Left kidney (tissue), 2 donors: ENCODE results near the gene PTCH1. TPM values are rescaled to one million over a fixed set of nuclear protein-coding genes. Genes with fewer than 3 reads are reported as not detected.

Experiments used
- DNase-seq: peaks from one replicate; pipeline ENCODE4 v3.0.0-alpha.2; 2013
- polyA plus RNA-seq: library from polyadenylated mRNA; unstranded; fragments of 120-200 nt; gene quantifications from one replicate; pipeline ENCODE4 v1.2.1, GENCODE V29; 2013; ENCODE audit not compliant: insufficient read length

The PTCH1 gene
- polyA plus RNA-seq, 1 donor = 33.8 TPM

DNA sequence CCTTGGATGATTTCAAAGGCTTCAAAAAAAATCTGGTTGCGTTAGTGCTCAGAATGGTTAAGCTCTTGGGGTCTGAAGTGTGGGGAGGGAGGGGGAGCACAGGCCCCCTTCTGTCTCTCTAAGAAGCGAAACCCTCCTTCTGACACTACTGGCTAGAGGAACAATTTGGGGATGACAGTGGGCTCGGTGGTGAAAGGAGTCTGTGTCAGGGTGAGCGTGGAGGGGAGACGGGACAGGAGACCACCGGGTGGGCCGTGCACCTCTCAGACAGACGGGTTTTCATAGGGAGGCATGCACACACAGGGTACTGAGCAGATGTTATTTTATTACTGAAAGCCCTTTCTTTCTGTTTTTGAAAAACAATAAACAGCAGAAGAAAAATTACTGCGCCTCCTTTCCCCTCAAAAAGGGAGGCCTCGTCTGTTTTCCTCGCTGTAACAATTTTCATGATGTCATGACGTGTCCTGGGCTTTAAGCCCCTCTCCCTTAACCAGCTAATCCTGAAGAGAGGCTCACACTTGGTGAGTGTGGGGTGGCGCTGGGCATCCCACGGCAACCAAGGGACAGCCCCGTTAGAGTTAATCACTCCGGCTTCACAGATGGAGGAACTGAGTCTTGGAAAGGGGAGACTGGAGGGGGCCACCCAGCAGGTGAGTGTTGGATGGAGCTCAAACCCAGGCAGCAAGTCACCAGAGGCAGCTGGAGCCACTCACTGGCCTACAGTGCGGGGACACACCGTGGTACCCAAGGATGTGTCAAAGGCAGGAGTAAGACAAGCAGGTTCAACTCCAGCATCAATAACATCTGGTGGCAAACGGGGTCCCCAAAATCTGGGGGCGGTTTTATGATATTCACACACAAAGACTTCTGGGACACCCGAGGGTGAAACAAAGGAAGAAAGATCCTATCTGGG, 53.4 kb downstream of the PTCH1 start:
- no peak for DNase-seq

GRCh38 chr9:95462249-95463147, 54.3 kb downstream of the PTCH1 start:
- DNase-seq = peak; percentile 79

DNA sequence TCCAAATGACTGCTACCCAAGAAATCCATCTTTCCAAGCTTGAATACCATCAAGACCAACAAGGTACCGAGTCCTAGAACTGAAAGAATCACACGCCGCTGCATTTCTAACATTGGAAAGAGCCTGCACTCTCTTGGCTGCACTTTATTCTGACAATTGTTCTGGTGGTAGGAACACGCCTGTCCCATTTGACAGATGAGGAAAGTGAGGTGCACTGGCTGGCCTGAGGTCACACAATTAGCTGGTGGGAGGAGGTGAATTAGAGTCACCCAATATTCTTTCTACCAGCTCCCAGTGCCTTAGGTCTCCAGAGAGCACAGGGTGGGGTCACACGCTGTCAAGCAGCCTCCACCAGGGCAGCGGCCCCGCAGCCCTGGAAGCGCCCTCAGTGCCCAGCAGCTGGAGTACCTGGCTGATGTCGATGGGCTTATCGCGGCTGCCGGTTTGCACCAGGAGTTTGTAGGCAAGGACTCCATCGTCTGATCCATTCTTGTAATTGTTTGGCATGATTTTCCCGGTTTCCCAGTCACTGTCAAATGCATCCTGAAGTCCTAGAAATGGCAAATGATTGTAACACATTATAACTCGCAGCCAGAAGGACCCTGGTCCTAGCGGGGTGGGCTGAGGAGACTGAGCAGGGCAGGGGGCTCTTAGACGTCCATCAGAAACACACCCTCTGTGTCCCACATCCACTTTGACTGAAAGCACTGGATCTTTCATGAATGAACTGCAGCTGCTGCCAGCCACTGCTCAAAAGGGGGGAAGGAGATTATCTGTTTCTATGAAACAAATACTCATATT, 55.1 kb downstream of the PTCH1 start:
- DNase-seq = no peak

GRCh38 chr9:95460518-95461164, 56.1 kb downstream of the PTCH1 start:
- no peak for DNase-seq

DNA sequence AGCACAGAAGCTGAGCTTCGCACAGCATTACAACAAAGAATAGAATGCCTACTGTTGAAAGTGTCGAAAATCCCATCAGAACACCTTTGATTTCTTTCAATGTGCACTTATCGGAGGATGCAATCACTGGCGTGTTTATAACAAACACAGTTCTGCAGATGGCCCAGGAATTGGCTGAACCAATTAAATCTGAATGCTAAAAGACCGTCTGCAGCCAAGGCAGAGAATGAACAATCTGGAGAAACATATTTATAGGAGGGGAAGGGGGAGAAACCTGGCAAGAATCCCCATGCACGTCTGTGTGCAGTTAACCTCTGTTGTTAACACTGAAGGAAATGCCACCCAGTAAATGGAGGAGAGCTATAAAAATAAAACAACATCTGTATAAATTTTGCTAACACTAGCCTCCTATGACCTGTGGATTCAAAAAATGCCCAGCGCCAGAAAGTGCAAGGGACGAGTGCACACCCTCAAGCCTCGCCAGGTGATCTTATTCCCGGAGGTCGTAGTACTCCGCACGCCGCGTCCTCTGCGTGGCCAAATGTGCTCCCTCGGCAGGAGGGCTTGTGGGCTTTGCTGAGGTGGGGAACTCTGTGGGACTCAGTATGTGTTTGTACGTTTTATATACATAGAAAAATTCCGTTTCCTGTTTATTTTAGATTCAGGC, 56.8 kb downstream of the PTCH1 start:
- DNase-seq = no peak

DNA sequence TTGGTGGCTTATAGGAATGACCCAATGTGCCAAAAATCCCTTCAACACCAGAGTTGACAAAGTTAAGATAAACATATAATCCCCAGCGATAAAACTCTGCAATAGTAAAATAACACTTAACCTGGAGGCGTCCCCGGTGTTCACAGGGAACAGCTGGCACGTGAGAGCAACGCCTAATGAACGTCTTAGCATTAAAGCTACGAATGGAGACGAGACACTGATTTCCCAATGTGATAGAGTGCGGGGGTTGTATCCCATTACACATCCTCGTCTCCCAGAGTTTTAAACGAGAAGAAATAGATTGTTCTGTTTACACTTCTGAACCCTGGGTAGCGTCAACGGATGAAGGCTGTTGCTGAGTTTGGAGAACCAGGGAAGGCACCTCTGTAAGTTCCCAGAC, 57.6 kb downstream of the PTCH1 start:
- no peak for DNase-seq

DNA sequence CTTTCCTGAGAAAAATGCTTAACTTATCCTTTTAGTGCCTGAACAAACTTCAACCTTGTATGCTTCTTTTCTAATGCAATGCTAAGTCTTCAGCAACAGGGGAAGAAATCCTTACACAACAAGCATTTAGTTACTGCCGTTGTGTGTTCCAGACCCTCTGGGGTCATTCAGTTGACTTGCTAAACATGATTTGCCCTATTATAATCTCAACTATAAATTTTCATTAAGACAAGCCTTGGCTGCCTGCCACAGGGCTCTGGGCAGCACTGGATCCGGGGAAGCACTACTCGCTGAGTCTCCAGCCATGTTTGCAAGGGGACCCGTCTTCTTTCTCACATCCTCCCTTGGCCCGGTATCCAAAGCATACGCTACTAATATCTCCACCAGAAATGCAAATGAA, 58.1 kb downstream of the PTCH1 start:
- peak; percentile 31 for DNase-seq

DNA sequence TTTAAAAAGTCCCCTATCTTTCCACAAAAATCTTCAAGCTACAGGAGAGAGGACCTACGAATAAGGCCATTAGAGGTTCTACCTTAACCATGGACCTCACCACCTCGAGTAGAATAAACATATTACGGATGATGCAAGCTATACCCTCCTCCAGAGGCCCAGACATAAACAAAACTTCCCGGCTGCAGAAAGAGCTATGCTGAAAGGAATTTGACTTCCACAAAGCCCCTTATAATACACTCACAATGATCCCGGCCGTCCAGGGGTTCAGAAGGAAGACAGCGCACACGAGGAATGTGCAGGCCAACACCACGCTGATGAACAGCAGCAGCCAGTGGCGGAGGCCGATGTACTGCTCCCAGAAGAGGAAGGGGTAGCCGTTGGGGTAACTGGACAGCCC, 59.0 kb downstream of the PTCH1 start:
- DNase-seq = no peak

- DNase-seq = no peak
Observed at GRCh38 chr9:95455714-95456113, 61.1 kb downstream of the PTCH1 start.

GRCh38 chr9:95452176-95452575, 64.6 kb downstream of the PTCH1 start:
- no peak for DNase-seq

GRCh38 chr9:95451065-95451426, 65.7 kb downstream of the PTCH1 start:
- DNase-seq = no peak

- no peak for DNase-seq
Observed at GRCh38 chr9:95450171-95451064, 66.4 kb downstream of the PTCH1 start.

GRCh38 chr9:95449016-95449415, 67.8 kb downstream of the PTCH1 start:
- DNase-seq = no peak

DNA sequence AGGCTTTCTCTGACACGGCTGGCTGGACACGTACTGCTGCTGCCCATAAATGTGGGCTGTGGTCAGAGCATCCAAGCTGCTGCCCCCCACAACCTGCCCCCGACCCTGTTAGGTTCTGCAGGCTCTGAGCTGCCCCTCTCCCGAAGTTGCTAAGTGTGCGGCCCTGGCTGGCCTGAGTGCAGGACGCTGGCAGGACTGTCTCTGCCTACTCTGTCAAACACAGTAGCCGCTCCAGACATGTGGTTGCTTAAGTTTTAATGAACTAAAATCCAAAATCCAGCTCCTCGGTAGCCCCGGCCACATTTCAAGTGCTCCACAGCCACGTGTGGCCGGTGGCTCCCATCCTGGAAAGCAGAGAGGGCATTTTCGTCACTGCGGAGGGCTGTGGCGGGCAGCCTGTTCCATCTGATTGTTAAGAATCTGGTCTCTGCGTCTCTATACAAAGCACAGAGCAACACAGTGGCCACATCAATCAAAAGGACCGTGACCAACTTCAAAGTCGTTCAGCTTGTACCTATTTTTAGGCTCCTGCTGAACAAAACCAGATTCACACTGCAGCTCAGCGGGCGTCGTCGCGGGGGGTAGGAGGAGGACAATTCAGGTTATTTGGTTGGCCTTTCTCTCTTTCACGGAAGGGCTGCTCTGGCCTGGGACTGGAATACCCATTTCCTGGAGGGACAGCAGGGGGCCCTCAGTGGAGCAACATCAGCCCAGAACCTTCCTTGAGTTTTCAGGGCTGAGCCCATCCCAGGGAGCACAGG, 68.9 kb downstream of the PTCH1 start:
- DNase-seq = no peak

DNA sequence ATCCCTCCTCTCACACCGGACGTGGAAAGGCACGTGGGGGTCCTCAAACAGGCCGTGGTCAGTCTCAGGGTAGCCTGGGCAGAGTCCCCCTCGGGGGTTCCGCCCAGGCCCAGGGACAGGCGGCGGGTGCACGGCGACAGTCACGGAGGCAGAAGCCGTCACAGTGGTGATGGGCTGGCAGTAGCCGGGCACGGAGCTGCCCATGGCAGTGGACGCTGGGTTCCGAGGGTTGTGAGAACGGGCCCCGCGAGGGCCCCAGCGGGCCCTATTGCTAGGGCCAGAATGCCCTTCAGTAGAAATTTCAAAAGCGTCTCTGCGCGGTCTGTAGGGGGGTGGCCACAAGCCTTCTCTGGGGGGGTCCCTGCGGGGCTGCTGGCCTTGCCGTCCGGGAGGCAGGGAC, 69.8 kb downstream of the PTCH1 start:
- no peak for DNase-seq

DNA sequence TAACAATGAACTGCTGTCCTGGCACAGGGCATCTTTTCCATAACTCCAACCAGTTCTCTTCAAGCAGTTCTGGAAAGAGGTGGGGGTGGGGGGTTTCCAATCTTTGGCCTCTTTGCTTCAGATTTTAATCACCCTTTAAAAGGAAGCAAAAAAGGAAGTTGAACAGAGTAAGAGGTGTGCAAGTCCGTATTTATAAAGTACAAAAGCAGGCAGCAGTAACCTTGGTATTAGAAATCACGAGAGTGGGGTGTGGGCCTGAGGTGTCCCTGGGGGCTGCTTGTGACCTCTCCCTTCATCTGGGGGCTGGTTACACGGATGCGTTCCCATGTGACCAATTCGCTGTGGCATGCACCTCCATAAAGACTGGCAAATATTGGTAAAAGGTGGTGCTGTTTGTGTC, 70.5 kb downstream of the PTCH1 start:
- DNase-seq = no peak

DNA sequence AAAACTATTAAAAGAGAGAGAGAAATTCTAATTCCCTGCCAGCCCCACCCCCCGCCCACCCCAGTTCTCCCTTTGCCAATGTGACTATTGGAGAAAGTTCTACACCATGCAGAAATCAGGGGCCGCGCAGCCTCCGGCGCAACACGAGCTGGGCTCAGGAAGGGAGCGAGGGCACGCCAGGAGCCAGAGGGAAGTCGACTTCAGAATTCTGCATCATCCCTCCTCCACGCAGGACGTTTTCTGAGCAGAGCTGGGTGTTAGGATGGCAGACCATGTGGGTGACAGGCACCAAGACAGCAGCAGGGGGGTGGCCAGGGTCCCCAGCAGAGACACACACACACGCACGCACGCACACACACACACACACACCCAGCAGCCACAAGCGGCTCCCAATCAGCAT, 72.6 kb downstream of the PTCH1 start:
- DNase-seq = no peak

DNA sequence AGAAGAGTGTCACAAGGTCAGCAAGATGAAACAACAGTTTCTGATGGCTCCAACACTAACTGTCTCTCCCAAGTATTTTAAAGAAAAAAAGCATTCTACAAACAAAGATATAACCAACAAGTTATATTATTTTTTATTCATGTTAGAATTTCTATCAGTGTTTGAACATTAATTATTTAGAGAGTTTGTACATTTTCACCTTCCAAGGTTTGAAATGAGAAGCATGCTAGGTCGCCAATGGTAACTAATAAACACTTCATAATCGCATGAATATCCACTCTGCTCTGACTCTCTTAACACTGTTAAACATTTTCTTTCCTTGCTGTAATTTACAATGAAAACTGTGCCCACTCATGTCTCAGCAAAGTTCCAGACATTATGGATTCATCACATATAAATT, 73.5 kb downstream of the PTCH1 start:
- DNase-seq = no peak

DNA sequence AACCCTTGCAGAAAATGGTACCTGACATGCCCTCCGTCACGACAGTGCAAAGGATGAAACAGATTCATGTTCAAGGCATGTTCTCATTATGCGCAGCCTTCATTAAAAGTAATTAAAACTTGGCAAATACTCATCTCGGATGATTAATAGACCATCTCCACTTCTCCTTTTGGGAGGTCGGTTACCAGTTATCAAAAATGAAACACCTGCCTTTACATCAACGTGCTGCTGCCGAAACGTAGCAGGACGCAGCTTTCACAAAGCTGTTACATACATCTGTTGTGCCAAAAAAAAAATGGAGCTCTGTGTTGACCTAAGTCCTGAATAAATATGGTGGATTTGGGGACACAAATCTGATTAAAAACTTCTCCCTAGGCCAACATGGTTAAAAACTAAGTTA, 75.7 kb downstream of the PTCH1 start:
- DNase-seq = no peak
